ENCODE results near the gene MERTK.
"Not testable (repeated sequence)": the region's sequence is repeated elsewhere in the genome, so short reads cannot be mapped to it uniquely, and the experiment has no call there.

The MERTK gene

GRCh38 chr2:112019569-112019982, 121.2 kb downstream of the MERTK start:
- DNase-seq = no peak

- DNase-seq = no peak
These were observed 122.2 kb downstream of the MERTK start for GRCh38 chr2:112020561-112020960.

DNA sequence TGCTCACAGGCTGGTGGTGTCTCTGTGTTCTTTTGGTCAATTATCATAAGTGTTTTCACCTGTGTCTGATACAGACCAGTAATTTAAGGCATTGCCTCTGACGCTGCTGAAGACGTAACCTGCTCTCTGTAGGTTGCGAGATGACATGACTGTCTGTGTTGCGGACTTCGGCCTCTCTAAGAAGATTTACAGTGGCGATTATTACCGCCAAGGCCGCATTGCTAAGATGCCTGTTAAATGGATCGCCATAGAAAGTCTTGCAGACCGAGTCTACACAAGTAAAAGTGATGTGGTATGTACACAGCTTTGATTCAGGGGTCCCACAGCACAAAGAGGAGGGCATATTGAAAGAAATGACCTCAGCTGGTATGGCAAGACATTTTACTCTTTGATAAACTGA, 122.9 kb downstream of the MERTK start:
- no peak for DNase-seq

DNA sequence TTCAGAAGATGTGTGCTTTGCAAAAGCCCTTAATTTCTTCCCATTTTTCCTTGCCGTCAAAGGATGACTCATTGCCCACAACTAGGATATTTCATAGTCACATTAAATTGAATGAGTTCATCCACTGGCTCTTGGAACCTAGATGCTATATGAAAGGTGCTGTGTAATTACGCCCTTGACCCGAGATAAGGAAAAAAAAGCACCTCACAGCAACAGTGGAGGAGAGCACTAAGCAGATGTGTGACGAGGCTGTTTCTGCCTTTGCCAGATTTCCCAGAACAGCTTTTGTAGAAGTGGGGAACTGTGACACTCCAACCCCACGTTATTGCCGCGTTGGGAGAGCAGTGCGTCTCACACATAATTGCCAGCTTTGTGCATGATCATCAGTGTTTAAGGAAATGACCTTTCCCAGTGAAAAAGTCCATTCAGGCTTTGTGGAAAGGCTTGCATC, 123.4 kb downstream of the MERTK start:
- DNase-seq = no peak

- no peak for DNase-seq
These were observed 125.3 kb downstream of the MERTK start for GRCh38 chr2:112023707-112024106.

- DNase-seq = no peak
These were observed 125.8 kb downstream of the MERTK start for GRCh38 chr2:112024231-112024630.

DNA sequence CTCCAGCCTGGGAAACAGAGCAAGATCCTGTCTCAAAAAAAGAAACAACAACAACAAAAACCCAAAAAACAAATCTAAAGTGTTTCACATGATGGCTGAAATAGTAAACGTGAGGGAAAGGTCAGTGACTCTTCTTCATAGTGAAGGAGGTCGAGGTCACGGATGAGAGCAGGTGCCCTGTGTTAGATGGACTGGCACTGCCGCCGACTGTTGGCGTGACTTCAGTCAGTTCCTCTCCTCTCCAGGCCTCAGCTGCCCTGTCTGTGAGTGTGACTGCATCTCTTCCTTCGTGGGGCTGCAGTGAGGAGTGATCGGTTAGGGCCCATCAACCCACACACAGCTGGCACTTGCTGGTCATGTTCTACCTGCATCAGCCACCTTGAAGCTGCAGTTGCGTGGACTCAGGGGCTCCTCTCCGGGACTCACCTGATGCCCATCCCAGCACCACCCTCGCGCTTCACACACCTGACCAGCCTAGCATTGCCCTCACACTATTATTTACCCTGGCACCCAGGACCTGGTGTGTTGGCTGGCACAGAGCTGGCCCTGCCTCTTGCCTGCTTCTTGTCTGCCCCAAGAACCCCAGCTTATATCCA, 126.6 kb downstream of the MERTK start:
- DNase-seq = no peak

- no peak for DNase-seq
These were observed 128.1 kb downstream of the MERTK start for GRCh38 chr2:112026509-112026908.

DNA sequence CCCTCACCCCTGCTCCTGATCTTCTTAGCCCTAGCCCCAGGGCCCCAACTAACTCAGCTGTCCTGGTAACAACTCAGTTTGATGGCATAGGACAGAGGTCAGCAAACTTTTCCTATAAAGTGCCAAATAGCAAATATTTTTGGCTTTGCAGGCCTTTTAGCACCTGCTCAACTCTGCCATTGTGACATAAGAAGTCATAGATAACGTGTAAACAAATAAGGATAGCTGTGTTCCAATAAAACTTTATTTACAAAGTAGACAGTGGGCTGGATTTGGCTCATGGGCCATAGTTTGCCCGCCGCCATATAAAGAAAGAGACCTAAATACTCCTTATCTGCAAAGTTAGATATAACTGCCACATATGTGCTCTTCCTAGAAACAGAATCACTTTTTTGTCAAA, 129.4 kb downstream of the MERTK start:
- no peak for DNase-seq

DNA sequence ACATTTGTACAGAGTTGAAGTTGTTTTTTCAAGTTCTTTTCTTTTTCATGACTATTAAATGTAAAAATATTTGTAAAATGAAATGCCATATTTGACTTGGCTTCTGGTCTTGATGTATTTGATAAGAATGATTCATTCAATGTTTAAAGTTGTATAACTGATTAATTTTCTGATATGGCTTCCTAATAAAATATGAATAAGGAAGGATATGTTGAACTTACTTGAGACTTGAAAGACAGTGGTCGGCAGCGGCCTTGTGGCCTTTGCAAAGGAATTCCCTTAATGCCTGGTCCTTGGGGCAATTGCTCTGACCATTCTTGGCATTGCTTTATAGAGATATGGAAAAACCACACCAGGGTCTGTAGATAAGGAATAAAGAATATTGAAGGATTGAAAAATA, 130.8 kb downstream of the MERTK start:
- no peak for DNase-seq

- no peak for DNase-seq
These were observed 133.2 kb downstream of the MERTK start for GRCh38 chr2:112031473-112032223.

GRCh38 chr2:112032224-112032586, 133.8 kb downstream of the MERTK start:
- DNase-seq = no peak

- DNase-seq = no peak
These were observed 134.5 kb downstream of the MERTK start for GRCh38 chr2:112032689-112033465.

DNA sequence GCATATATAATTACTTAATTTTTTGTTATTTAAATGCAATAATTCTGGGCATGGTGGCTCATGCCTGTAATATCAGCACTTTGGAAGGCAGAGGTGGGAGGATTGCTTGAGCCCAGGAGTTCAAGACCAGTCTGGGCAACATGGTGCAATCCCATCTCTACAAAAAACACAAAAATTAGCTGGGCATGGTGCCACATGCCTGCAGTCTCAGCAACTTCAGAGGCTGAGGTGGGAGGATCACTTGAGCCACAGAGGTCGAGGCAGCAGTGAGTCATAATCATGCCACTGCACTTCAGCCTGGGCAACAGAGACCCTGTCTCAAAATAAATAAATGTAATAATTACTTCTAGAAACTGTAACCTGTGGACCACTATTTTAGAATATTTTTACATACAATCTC, 135.2 kb downstream of the MERTK start:
- DNase-seq = no peak

- no peak for DNase-seq
These were observed 136.5 kb downstream of the MERTK start for GRCh38 chr2:112034924-112035323.

GRCh38 chr2:112035786-112036185, 137.4 kb downstream of the MERTK start:
- no peak for DNase-seq

DNA sequence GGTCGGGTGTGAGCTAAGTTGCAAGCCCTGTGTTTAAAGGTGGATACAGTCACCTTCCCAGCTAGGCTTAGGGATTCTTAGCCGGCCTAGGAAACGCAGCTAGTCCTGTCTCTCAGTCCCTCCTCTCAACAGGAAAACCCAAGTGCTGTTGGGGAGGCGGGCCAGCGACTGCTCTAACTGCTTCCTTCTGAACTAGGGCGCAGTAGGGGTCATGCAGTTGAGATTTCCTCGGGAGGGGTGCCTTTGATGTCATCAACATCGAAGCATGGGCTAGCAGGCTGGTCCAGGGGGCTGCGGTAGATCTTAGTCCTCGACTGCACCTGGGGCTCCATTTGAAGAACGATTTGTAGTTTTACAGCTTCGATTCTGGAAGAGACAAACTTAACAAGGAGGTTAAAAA, 141.1 kb downstream of the MERTK start:
- DNase-seq = not testable (repeated sequence)

DNA sequence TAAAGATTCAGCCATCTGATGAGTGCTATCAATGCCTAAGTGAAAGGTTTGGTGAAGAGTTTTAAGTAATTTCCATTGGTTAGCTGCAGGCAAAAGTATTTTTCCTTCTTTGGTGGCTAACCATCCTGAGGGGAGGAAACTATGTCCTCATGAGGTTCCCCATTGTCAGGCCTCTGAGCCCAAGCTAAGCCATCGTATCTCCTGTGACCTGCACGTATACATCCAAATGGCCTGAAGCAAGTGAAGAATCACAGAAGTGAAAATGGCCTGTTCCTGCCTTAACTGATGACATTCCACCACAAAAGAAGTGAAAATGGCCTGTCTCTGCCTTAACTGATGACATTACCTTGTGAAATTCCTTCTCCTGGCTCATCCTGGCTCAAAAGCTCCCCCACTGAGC, 141.7 kb downstream of the MERTK start:
- not testable (repeated sequence) for DNase-seq

DNA sequence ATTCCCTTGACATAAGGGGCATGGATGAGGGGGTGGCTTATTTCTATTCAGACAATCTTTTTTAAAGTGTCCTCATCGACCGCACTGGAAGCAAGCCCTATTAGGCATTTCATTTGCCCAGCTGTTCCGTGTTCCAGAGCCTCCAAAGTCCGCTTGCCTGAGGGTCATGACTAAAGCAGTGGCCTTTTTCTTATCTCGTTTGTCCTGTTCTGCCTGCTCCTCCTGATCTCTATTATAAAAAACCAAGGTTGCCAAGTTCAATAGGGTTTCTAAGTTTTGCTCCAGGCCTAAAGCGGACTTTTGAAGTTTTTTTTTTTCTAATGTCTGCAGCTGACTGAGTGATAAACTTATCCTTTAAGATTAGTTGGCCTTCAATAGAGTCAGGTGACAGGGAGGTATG, 143.1 kb downstream of the MERTK start:
- not testable (repeated sequence) for DNase-seq

GRCh38 chr2:112045446-112046014, 147.1 kb downstream of the MERTK start:
- DNase-seq = no peak

DNA sequence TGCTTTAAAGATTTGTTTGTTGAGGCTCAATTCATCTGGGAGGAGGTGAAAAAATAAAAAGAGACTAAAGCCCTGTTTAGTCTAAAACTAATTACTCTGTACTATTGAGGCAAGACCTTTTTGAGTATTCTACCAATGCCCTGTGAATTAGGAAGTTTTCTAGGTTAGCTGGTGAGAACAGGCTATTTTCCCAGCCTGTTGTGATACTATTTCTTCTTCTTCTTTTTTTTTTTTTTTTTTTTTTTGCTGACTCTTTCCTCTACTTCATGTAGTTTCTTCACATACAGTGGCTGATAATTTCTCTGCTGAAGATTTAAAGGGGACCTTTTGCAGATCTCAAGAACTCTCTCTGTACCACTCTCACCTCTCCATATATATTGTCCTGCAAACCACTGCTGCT, 147.8 kb downstream of the MERTK start:
- no peak for DNase-seq

DNA sequence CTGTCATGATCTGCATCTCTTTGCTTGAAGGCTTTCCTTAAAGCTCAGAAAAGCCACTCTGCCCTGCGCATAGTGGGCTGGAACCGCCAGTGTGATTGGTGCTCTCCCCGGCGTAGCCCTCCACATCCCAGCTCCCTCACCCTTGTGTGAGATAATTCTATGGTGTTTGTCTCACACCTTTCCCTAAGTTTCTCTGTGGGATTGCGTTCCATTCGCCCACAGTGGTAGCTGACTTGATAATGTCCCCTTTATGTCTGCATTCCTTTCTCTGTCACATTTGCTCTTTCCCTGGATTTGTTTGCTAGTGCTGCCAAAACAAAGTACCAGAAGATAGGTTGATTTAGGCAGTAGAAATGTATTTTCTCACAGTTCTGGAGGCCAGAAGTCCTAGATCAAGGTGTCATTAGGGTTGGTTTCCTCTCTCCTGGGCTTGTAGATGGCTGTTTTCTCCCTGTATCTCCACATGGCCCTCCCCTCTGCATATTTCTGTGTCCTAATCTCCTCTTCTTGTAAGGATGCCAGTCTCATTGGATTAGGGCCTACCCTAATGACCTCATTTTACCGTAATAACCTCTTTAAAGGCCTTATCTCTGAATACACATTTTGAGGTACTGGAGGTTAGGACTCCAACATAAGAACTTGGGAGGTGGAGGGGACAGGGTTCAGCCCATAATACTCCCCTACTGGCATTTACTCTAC, 149.3 kb downstream of the MERTK start:
- no peak for DNase-seq

- no peak for DNase-seq
These were observed 149.8 kb downstream of the MERTK start for GRCh38 chr2:112048236-112048592.

All from activated CD4-positive, alpha-beta T cell treated with anti-CD3 and anti-CD28 coated beads for 48 hours (primary cell).